Neural progenitor cell (in vitro differentiated cells): Measurements from ENCODE around the gene PPIA.

Source experiments
- CTCF ChIP-seq: fragments of 200-600 bp; sonication (generic); IDR thresholded peaks from 2 replicates; pipeline ENCODE4 v1.5.1; 2017; ENCODE audit warnings: antibody characterized with exemption, mild to moderate bottlenecking
- EZH2 ChIP-seq: fragments of 200-600 bp; sonication (generic); IDR thresholded peaks from 2 replicates; pipeline ENCODE4 v1.6.1; 2017; ENCODE audit warnings: antibody characterized with exemption, mild to moderate bottlenecking, moderate library complexity
- EZH2phosphoT487 ChIP-seq: fragments of 200-600 bp; sonication (generic); IDR thresholded peaks from 2 replicates; pipeline ENCODE4 v1.6.1; 2017; ENCODE audit warnings: antibody characterized with exemption

- TF ChIP-seq CTCF (no peak), EZH2phosphoT487 (no peak), EZH2 (no peak)
Measured at GRCh38 chr7:44814919-44815318, 18.4 kb downstream of the PPIA start.
